Activated CD8-positive, alpha-beta memory T cell treated with anti-CD3 and anti-CD28 coated beads, Interleukin-2, amount 10 ng/mL, durations not matched to agents 7 days and 5 days (primary cell): ENCODE measurements around the gene DOCK7. TPM values are rescaled to one million over a fixed set of nuclear protein-coding genes. Genes with fewer than 3 reads are reported as not detected.
"Not testable (repeated sequence)": the region's sequence is repeated elsewhere in the genome, so short reads cannot be mapped to it uniquely, and the experiment has no call there.

Source experiments
- ATAC-seq: fragments of 150-1000 bp; cut with Tn5 transposase; one replicate; pipeline ENCODE4 v1.10.0; 2021; ENCODE audit warnings: moderate library complexity
- CTCF ChIA-PET: fragments of 350-600 bp; sonication (Branson Sonifier 250); formaldehyde crosslinking; loops from one replicate; lab custom pipeline; 2021; ENCODE audit warnings: antibody characterized with exemption; lab: Charles Lee
- DNase-seq: peaks from one replicate; pipeline ENCODE4 v3.0.0-alpha.2; 2020
- H3K27ac Mint-ChIP-seq: one replicate; pipeline ENCODE4 v1.8.0; 2021; ENCODE audit warnings: mild to moderate bottlenecking, mixed read lengths
- H3K27me3 Mint-ChIP-seq: one replicate; pipeline ENCODE4 v1.8.0; 2021; ENCODE audit warnings: mixed read lengths
- H3K36me3 Mint-ChIP-seq: one replicate; pipeline ENCODE4 v1.8.0; 2021; ENCODE audit warnings: mild to moderate bottlenecking, mixed read lengths
- H3K4me1 Mint-ChIP-seq: one replicate; pipeline ENCODE4 v1.8.0; 2021; ENCODE audit warnings: mixed read lengths
- H3K4me3 Mint-ChIP-seq: one replicate; pipeline ENCODE4 v1.8.0; 2021; ENCODE audit warnings: mild to moderate bottlenecking, moderate library complexity, mixed read lengths
- H3K9me3 Mint-ChIP-seq: one replicate; pipeline ENCODE4 v1.8.0; 2022; ENCODE audit warnings: low read depth, mixed read lengths
- total RNA-seq, 2 experiments: library from RNA; stranded (reverse); gene quantifications; one replicate each; pipeline ENCODE4 v1.2.3, GENCODE V29; 2021

The DOCK7 gene
- total RNA-seq, 2 experiments from 2014 or later: 6.6 to 7.5 TPM

GRCh38 chr1:62716397-62716796, 28.2 kb upstream of the DOCK7 start:
- CTCF ChIA-PET: no interaction called here
- H3K27ac Mint-ChIP-seq: no peak overlapping the region
- no peaks in the 10 kb centered on the region for H3K4me1 Mint-ChIP-seq
- ATAC-seq (no peak), DNase-seq (no peak)
- H3K36me3 Mint-ChIP-seq: no peaks in the 10 kb centered on the region
- no peak overlapping the region for H3K4me3 Mint-ChIP-seq
- no peaks in the 10 kb centered on the region for H3K27me3 Mint-ChIP-seq
- no peaks in the 10 kb centered on the region for H3K9me3 Mint-ChIP-seq

DNA sequence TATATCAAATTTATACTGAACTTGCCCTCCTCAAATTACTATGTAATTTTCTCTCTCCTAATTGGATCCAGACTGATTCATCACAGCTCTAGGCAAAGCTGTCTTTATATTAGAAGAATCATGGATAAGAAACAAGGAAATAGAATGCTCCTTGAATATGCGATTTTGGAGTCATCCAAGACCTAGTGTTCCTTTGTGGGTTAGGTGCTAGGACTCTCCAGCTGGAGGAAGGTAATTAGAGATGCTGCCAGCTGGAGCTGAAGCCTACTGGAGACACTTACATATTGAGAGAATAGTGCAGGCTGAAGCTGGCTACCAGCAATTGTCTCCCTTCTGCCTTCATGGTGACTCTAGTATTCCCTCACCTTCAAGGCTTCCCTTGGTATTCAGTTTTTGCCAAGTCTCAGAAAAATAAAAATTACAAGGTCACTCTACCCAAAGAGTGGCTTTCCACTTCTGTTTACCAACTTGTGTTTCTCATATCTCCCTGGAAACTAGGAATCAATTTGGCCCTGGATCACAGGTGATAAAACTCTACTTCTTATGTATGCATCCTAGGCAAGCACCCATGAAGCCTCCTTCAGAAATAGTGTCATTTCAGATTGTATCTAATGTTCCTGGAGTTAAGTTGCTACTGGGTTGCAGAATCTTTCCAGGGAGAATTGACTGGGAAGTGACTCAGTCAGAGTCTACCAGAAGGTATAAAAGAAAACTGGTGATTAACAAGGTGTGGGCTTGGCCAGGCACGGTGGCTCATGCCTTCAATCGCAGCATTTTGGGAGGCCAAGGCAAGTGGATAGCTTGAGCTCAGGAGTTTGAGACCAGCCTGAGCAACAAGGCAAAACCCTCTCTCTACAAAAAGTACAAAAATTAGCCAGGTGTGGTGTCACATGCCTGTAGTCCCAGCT, 24.4 kb upstream of the DOCK7 start:
- ATAC-seq (no peak), DNase-seq (no peak)
- Mint-ChIP-seq H3K4me1 (no peaks in the 10 kb centered on the region), H3K27ac (no peak overlapping the region), H3K27me3 (peaks cover 3% of the 10 kb centered on the region), H3K9me3 (no peaks in the 10 kb centered on the region), H3K36me3 (no peaks in the 10 kb centered on the region), H3K4me3 (no peak overlapping the region)
- CTCF ChIA-PET: no interaction called here

DNA sequence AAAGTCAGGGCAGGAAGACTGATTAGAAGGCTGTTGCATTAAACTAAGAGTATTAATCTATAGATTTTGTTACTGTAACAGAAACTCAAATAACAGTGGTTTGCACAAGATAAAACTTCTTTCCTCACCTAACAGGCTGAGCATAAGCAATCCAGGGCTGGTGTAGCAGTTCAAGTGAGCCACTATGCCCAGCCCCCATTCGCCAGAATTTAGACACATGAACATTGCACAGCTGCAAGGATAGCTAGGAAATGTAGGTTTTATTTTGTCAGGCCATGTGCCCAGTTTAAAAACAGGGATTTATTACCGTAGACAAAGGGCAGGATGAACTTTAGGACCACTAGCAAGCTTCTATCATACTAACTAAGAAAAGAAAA, 19.5 kb upstream of the DOCK7 start:
- Mint-ChIP-seq H3K4me1 (no peaks in the 10 kb centered on the region), H3K36me3 (no peaks in the 10 kb centered on the region)
- CTCF ChIA-PET: no interaction called here

DNA sequence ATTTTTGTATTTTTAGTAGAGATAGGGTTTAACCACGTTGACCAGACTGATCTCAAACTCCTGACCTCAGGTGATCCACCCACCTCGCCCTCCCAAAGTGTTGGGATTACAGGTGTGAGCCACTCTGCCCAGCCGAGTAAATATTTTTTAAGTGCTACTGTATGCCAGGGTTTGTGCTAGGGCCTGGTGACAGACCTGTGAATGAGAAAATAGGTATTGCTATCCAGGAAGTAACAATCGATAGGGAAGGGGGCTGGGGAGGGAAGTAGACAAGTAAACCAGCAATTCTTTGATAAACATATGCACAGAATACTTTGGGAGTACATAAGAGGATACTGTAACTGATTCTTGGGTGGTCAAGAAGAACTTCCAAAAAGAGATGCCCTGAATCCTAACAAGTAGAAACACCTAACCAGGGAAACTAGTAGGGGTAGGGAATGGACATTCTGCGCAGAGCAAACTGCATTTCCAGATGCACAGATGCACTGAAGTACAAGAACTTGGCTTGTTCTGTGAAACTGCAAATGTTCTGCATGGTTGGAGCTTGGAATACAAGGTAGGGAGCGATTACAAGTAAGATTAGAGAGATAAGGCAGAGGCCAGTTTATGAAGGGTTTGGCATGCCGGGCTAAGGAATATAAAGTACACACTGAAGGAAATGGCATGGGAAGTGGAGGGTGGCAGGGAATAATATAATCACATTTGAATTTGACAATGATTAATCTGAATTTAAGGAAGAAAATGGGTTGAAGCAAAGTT, 19.0 kb upstream of the DOCK7 start:
- no peaks in the 10 kb centered on the region for H3K36me3 Mint-ChIP-seq
- ATAC-seq (no peak), DNase-seq (no peak)
- CTCF ChIA-PET: no interaction called here
- H3K27ac Mint-ChIP-seq: no peak overlapping the region
- no peak overlapping the region for H3K4me3 Mint-ChIP-seq
- no peaks in the 10 kb centered on the region for H3K9me3 Mint-ChIP-seq
- no peaks in the 10 kb centered on the region for H3K4me1 Mint-ChIP-seq
- peaks cover 6% of the 10 kb centered on the region for H3K27me3 Mint-ChIP-seq

More for the DNA sequence above, 19.5 kb upstream of the DOCK7 start:
- no peak for DNase-seq
- no peak for ATAC-seq
- peaks cover 6% of the 10 kb centered on the region for H3K27me3 Mint-ChIP-seq
- H3K4me3 Mint-ChIP-seq: no peak overlapping the region
- no peak overlapping the region for H3K27ac Mint-ChIP-seq
- no peaks in the 10 kb centered on the region for H3K9me3 Mint-ChIP-seq

GRCh38 chr1:62698161-62698560, 10.0 kb upstream of the DOCK7 start:
- H3K9me3 Mint-ChIP-seq, DNase-seq, H3K27ac Mint-ChIP-seq, H3K4me1 Mint-ChIP-seq, H3K4me3 Mint-ChIP-seq, H3K36me3 Mint-ChIP-seq, H3K27me3 Mint-ChIP-seq, ATAC-seq: not testable (repeated sequence)
- CTCF ChIA-PET: interaction anchor here (1.3 kb wide), 1 partner anchor 12 kb away, joined by 3 read pairs; no protein-coding TSS in a partner anchor

- CTCF ChIA-PET, ATAC-seq, H3K27ac Mint-ChIP-seq, DNase-seq, H3K27me3 Mint-ChIP-seq, H3K36me3 Mint-ChIP-seq, H3K4me1 Mint-ChIP-seq, H3K9me3 Mint-ChIP-seq, H3K4me3 Mint-ChIP-seq: not testable (repeated sequence)
These were observed 6.3 kb upstream of the DOCK7 start for GRCh38 chr1:62694479-62694878.

DNA sequence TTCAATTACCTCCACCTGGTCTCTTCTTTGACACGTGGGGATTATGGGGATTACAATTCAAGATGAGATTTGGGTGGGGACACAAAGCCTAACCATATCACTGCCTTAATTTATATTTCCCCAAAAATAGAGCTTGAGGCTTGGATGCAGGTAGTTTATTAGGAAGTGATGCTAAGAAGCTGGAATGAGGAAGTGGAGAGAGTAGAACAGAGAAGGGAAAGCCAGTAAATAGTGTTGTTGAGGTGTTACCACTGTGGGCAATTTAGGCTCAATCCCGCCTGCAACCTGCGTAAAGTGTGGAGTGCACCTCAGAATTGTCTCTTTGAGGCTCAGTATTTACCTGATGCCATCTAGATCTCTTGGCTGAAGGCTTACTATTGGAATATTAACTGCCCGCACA, 4.9 kb upstream of the DOCK7 start:
- ATAC-seq (no peak), DNase-seq (no peak)
- peaks cover 7% of the 10 kb centered on the region for H3K4me1 Mint-ChIP-seq
- no peak overlapping the region for H3K27ac Mint-ChIP-seq
- no peak overlapping the region for H3K4me3 Mint-ChIP-seq
- H3K36me3 Mint-ChIP-seq: no peaks in the 10 kb centered on the region
- H3K27me3 Mint-ChIP-seq: peaks cover 11% of the 10 kb centered on the region
- H3K9me3 Mint-ChIP-seq: no peaks in the 10 kb centered on the region
- CTCF ChIA-PET: no interaction called here

- Mint-ChIP-seq H3K27ac (no peak overlapping the region), H3K36me3 (no peaks in the 10 kb centered on the region), H3K27me3 (peaks cover 18% of the 10 kb centered on the region), H3K4me3 (no peak overlapping the region), H3K4me1 (peaks cover 11% of the 10 kb centered on the region), H3K9me3 (no peaks in the 10 kb centered on the region)
- DNase-seq: no peak
- CTCF ChIA-PET: interaction anchor here (1.1 kb wide), 1 partner anchor 146 kb away, joined by 3 read pairs; no protein-coding TSS in a partner anchor
- ATAC-seq: no peak
These were observed 3.1 kb upstream of the DOCK7 start for GRCh38 chr1:62691062-62691844.

- Mint-ChIP-seq H3K4me3 (no peak overlapping the region), H3K9me3 (no peaks in the 10 kb centered on the region), H3K4me1 (peaks cover 16% of the 10 kb centered on the region), H3K36me3 (no peaks in the 10 kb centered on the region), H3K27me3 (peaks cover 20% of the 10 kb centered on the region), H3K27ac (no peak overlapping the region)
- CTCF ChIA-PET: no interaction called here
- ATAC-seq (no peak), DNase-seq (no peak)
These were observed 1.3 kb upstream of the DOCK7 start for GRCh38 chr1:62689524-62689923.

- Mint-ChIP-seq H3K9me3 (no peaks in the 10 kb centered on the region), H3K27me3 (peaks cover 20% of the 10 kb centered on the region), H3K4me3 (peak overlapping the region; percentile 77), H3K27ac (peak overlapping the region; percentile 47), H3K4me1 (peaks cover 16% of the 10 kb centered on the region), H3K36me3 (no peaks in the 10 kb centered on the region)
- no peak for ATAC-seq
- DNase-seq: no peak
- CTCF ChIA-PET: no interaction called here
These were observed 500 bp upstream of the DOCK7 start for GRCh38 chr1:62688687-62689085.

GRCh38 chr1:62687421-62687902, 724 bp downstream of the DOCK7 start:
- ATAC-seq: peak; percentile 43
- peak overlapping the region; percentile 78 for H3K4me3 Mint-ChIP-seq
- peak overlapping the region; percentile 59 for H3K27ac Mint-ChIP-seq
- H3K36me3 Mint-ChIP-seq: no peaks in the 10 kb centered on the region
- H3K27me3 Mint-ChIP-seq: peaks cover 20% of the 10 kb centered on the region
- CTCF ChIA-PET: no interaction called here
- peak; percentile 42 for DNase-seq
- no peaks in the 10 kb centered on the region for H3K9me3 Mint-ChIP-seq
- H3K4me1 Mint-ChIP-seq: peaks cover 16% of the 10 kb centered on the region

DNA sequence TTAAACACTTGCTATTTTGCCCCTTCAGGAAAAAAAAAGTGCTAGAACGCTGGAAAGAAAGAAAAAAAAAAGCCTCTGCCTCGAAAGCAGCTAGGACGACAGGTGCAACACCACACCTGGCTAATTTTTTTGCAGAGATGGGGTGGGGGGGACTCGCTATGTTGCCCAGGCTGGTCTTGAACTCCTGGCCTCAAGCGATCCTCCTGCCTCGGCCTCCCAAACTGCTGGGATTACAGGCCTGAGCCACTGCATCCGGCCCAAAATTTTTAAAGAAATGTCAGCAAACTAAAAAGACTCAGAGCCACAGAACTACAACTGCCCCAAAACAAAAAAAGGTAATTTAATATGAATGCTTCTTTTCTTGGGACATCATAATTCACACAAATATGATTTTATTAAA, 1.4 kb downstream of the DOCK7 start:
- CTCF ChIA-PET: no interaction called here
- peak overlapping the region; percentile 9 for H3K4me3 Mint-ChIP-seq
- H3K9me3 Mint-ChIP-seq: no peaks in the 10 kb centered on the region
- DNase-seq (no peak), ATAC-seq (no peak)
- peaks cover 16% of the 10 kb centered on the region for H3K4me1 Mint-ChIP-seq
- H3K36me3 Mint-ChIP-seq: no peaks in the 10 kb centered on the region
- peaks cover 20% of the 10 kb centered on the region for H3K27me3 Mint-ChIP-seq
- no peak overlapping the region for H3K27ac Mint-ChIP-seq

- no peak for DNase-seq
- Mint-ChIP-seq H3K4me3 (no peak overlapping the region), H3K4me1 (peaks cover 16% of the 10 kb centered on the region), H3K27ac (no peak overlapping the region), H3K36me3 (no peaks in the 10 kb centered on the region), H3K27me3 (peaks cover 20% of the 10 kb centered on the region), H3K9me3 (no peaks in the 10 kb centered on the region)
- ATAC-seq: no peak
- CTCF ChIA-PET: no interaction called here
These were observed 2.7 kb downstream of the DOCK7 start for GRCh38 chr1:62685431-62685859.
